ENCODE data around the gene POLR1A.

The POLR1A gene

GRCh38 chr2:86064006-86064405 lies 41.7 kb downstream of the POLR1A start:
- no peak for DNase-seq (ENCODE audit: low read depth)

- DNase-seq (ENCODE audit: low read depth), result no peak
These were observed 43.6 kb downstream of the POLR1A start for GRCh38 chr2:86062043-86062442.

GRCh38 chr2:86056590-86057331 lies 48.9 kb downstream of the POLR1A start:
- DNase-seq (ENCODE audit: low read depth), result no peak

GRCh38 chr2:86055314-86055713 lies 50.4 kb downstream of the POLR1A start:
- no peak for DNase-seq (ENCODE audit: low read depth)

- DNase-seq (ENCODE audit: low read depth), result no peak
These were observed 51.1 kb downstream of the POLR1A start for GRCh38 chr2:86054535-86055082.

GRCh38 chr2:86053166-86053565 lies 52.5 kb downstream of the POLR1A start:
- DNase-seq (ENCODE audit: low read depth), result no peak

GRCh38 chr2:86052676-86053075 lies 53.0 kb downstream of the POLR1A start:
- no peak for DNase-seq (ENCODE audit: low read depth)

GRCh38 chr2:86052265-86052664 lies 53.4 kb downstream of the POLR1A start:
- DNase-seq (ENCODE audit: low read depth), result no peak

- DNase-seq (ENCODE audit: low read depth), result no peak
These were observed 55.4 kb downstream of the POLR1A start for GRCh38 chr2:86050301-86050700.

GRCh38 chr2:86049529-86049928 lies 56.2 kb downstream of the POLR1A start:
- DNase-seq (ENCODE audit: low read depth), result no peak

GRCh38 chr2:86048888-86049287 lies 56.8 kb downstream of the POLR1A start:
- no peak for DNase-seq (ENCODE audit: low read depth)

GRCh38 chr2:86048383-86048701 lies 57.3 kb downstream of the POLR1A start:
- no peak for DNase-seq (ENCODE audit: low read depth)

GRCh38 chr2:86047575-86048382 lies 57.9 kb downstream of the POLR1A start:
- no peak for DNase-seq (ENCODE audit: low read depth)

- no peak for DNase-seq (ENCODE audit: low read depth)
These were observed 60.1 kb downstream of the POLR1A start for GRCh38 chr2:86045541-86045940.

GRCh38 chr2:86044614-86045013 lies 61.1 kb downstream of the POLR1A start:
- no peak for DNase-seq (ENCODE audit: low read depth)

GRCh38 chr2:86044045-86044444 lies 61.6 kb downstream of the POLR1A start:
- DNase-seq (ENCODE audit: low read depth), result no peak

GRCh38 chr2:86042256-86043168 lies 63.2 kb downstream of the POLR1A start:
- DNase-seq (ENCODE audit: low read depth), result no peak

- DNase-seq (ENCODE audit: low read depth), result no peak
These were observed 65.6 kb downstream of the POLR1A start for GRCh38 chr2:86039963-86040655.

GRCh38 chr2:86039178-86039962 lies 66.3 kb downstream of the POLR1A start:
- no peak for DNase-seq (ENCODE audit: low read depth)

GRCh38 chr2:86038291-86039081 lies 67.2 kb downstream of the POLR1A start:
- peak; percentile 33 for DNase-seq (ENCODE audit: low read depth)

Measured in GM04503 (cell line).